ENCODE measurements around the gene SLC36A3. TPM values are rescaled to one million over a fixed set of nuclear protein-coding genes. Genes with fewer than 3 reads are reported as not detected.

Gene SLC36A3
- total and polyA plus RNA-seq, 2 of the 4 experiments (the other 2 are of a cell fraction) = not detected

DNA sequence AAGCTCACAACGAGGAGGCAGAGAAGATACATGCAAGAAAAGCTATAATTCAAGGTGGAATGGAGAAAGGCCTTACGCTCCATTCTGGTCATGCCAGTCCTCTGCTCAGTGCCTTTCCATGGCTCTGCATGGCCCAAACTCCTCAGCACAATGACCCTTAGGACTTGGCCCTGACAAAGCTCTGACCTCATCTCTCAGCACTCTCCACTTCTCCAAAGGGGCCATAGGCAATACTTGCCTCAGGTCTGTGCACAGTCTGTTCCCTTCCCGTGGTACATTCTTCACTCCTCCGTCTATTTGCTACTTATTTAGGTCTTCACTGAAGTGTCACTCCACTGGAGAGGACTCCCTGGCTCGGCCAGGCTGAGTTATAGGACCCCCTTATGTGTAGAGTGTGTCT is 24.7 kb downstream of the SLC36A3 start:
- Histone ChIP-seq H3K4me2 (ENCODE audit: low read depth, low read length) (no peak overlapping the region), H3K23ac (ENCODE audit: low read depth, low read length) (no peak overlapping the region), H3K56ac (ENCODE audit: extremely low read depth, insufficient read depth, low read length) (no peak overlapping the region), H2BK120ac (ENCODE audit: low read depth, low read length) (no peak overlapping the region), H4K5ac (ENCODE audit: low read depth, low read length) (no peak overlapping the region), H4K20me1 (ENCODE audit: insufficient read depth, low read length) (no peaks in the 10 kb centered on the region), H3K36me3 (ENCODE audit: control insufficient read depth, insufficient read depth, low read length) (no peaks in the 10 kb centered on the region), H3K9me3 (ENCODE audit: control insufficient read depth, insufficient read depth, low read length) (no peaks in the 10 kb centered on the region), H3K4me3 (ENCODE audit: insufficient read depth, low read depth, low read length) (no peak overlapping the region), H3K9ac (ENCODE audit: low read depth, low read length) (no peak overlapping the region), H3K18ac (ENCODE audit: low read depth, low read length) (no peak overlapping the region), H3K27me3 (ENCODE audit: control insufficient read depth, insufficient read depth, low read length) (peaks cover 6% of the 10 kb centered on the region), H2BK5ac (ENCODE audit: low read depth, low read length, poor library complexity, severe bottlenecking) (no peak overlapping the region), H2BK20ac (ENCODE audit: low read depth, low read length) (no peak overlapping the region), H3K4ac (ENCODE audit: low read depth, low read length) (no peak overlapping the region), H3K9me1 (ENCODE audit: insufficient read depth, low read length) (no peaks in the 10 kb centered on the region), H2AK5ac (ENCODE audit: low read depth, low read length) (no peak overlapping the region), H3K4me1 (ENCODE audit: control insufficient read depth, insufficient read depth, low read length) (no peaks in the 10 kb centered on the region), H2BK15ac (ENCODE audit: low read depth, low read length) (no peak overlapping the region), H2AK9ac (replicated peaks; ENCODE audit: low read depth, low read length, poor library complexity) (no peak overlapping the region), H3K14ac (replicated peaks; ENCODE audit: low read depth, low read length) (no peak overlapping the region), H4K8ac (ENCODE audit: low read depth in 2 of 2, low read length in 2 of 2) (no peak overlapping the region), H3K27ac (ENCODE audit: insufficient read depth, low read length) (no peak overlapping the region), H4K91ac (ENCODE audit: insufficient read depth, low read depth, low read length) (no peak overlapping the region), H2AFZ (replicated peaks; ENCODE audit: low read length, poor library complexity) (no peak overlapping the region), H3K79me1 (ENCODE audit: low read depth in 1 of 2, low read length in 2 of 2) (no peaks in the 10 kb centered on the region)
- 20% methylated on average over 1 of the region's 5 CpGs; no CpG with 5 or more reads in 1 of the 2 experiments for WGBS, 2 experiments (ENCODE audit: extremely low coverage in 2 of 2, insufficient read length in 1 of 2)
- dilution Hi-C loops (cut with HindIII; ENCODE audit: low sequenced_read_pairs, unreplicated experiment) = no loop called here
- ChIA-PET CTCF (interaction anchor here (1.1 kb wide), 1 partner anchor 20 kb away, joined by 4 read pairs; no protein-coding TSS in a partner anchor), POLR2A (ENCODE audit: unreplicated experiment) (no interaction called here)
- in situ Hi-C loops (cut with MboI; ENCODE audit: low sequenced_read_pairs) = no loop called here
- ATAC-seq (ENCODE audit: low read depth) (no peak), DNase-seq (no peak)
- no peak for TF ChIP-seq RAD21 (IDR thresholded peaks at IDR 0.05; ENCODE audit: low read length)
- no peak for TF ChIP-seq RFX5 (IDR thresholded peaks at IDR 0.05; ENCODE audit: low read depth, low read length)
- TF ChIP-seq SMC3 (IDR thresholded peaks at IDR 0.05; ENCODE audit: low read depth, low read length) = no peak
- TF ChIP-seq MAFK (IDR thresholded peaks at IDR 0.05; ENCODE audit: low read depth, low read length) = no peak
- no TSS peak for BruUV-seq (replicated peaks)
- intact Hi-C loops (cut with micrococcal nuclease) = no loop called here

All from IMR-90 (cell line).